Hematopoietic multipotent progenitor cell treated with erythropoietin and hydrocortisone succinate and interleukin-3 and kit ligand, for 4 days (in vitro differentiated cells): ENCODE measurements around the gene TMEM271.
"Not testable (repeated sequence)": the region's sequence is repeated elsewhere in the genome, so short reads cannot be mapped to it uniquely, and the experiment has no call there.

ENCODE experiments used
- DNase-seq: peaks from one replicate; pipeline ENCODE4 v3.0.0-alpha.2; 2015

Gene TMEM271

GRCh38 chr4:561426-561825, 14.7 kb downstream of the TMEM271 start:
- no peak for DNase-seq

- no peak for DNase-seq
Observed at GRCh38 chr4:560731-561291, 15.3 kb downstream of the TMEM271 start.

- DNase-seq, result no peak
Observed at GRCh38 chr4:560061-560460, 16.0 kb downstream of the TMEM271 start.

- no peak for DNase-seq
Observed at GRCh38 chr4:555566-556275, 20.4 kb downstream of the TMEM271 start.

- not testable (repeated sequence) for DNase-seq
Observed at GRCh38 chr4:554793-555320, 21.2 kb downstream of the TMEM271 start.

- DNase-seq, result no peak
Observed at GRCh38 chr4:552019-552418, 24.1 kb downstream of the TMEM271 start.

GRCh38 chr4:550268-550667, 25.8 kb downstream of the TMEM271 start:
- DNase-seq, result not testable (repeated sequence)

GRCh38 chr4:548976-549375, 27.1 kb downstream of the TMEM271 start:
- no peak for DNase-seq

- no peak for DNase-seq
Observed at GRCh38 chr4:545612-546011, 30.5 kb downstream of the TMEM271 start.

GRCh38 chr4:544386-545105, 31.5 kb downstream of the TMEM271 start:
- no peak for DNase-seq

- no peak for DNase-seq
Observed at GRCh38 chr4:541271-541670, 34.8 kb downstream of the TMEM271 start.

GRCh38 chr4:538542-539142, 37.5 kb downstream of the TMEM271 start:
- no peak for DNase-seq

GRCh38 chr4:537436-538264, 38.4 kb downstream of the TMEM271 start:
- no peak for DNase-seq

GRCh38 chr4:536351-536972, 39.6 kb downstream of the TMEM271 start:
- DNase-seq, result no peak

GRCh38 chr4:535924-536281, 40.2 kb downstream of the TMEM271 start:
- no peak for DNase-seq

- DNase-seq, result no peak
Observed at GRCh38 chr4:535181-535923, 40.7 kb downstream of the TMEM271 start.

GRCh38 chr4:534576-535151, 41.4 kb downstream of the TMEM271 start:
- DNase-seq, result no peak

- DNase-seq, result no peak
Observed at GRCh38 chr4:534101-534575, 42.0 kb downstream of the TMEM271 start.

GRCh38 chr4:533318-534100, 42.6 kb downstream of the TMEM271 start:
- no peak for DNase-seq
